GM12873 (cell line): Measurements from ENCODE around the gene HNRNPA3.

ENCODE experiments used
- CTCF ChIP-seq: IDR thresholded peaks from 2 replicates; pipeline ENCODE4 v1.5.1; 2012; ENCODE audit warnings: low read depth, mild to moderate bottlenecking, moderate library complexity, low read length, control low read depth; ENCODE audit not compliant: insufficient read depth; ENCODE audit errors: missing control alignments

Gene HNRNPA3

GRCh38 chr2:177272765-177273164, 60.2 kb downstream of the HNRNPA3 start:
- TF ChIP-seq CTCF = no peak

- no peak for TF ChIP-seq CTCF
Measured at GRCh38 chr2:177273408-177273807, 60.8 kb downstream of the HNRNPA3 start.
